A549 (cell line): Measurements from ENCODE around the gene SDF4. TPM values are rescaled to one million over a fixed set of nuclear protein-coding genes. Genes with fewer than 3 reads are reported as not detected.

Source experiments
- ATAC-seq, 2 experiments: fragments of 200-7000 bp in 1 of 2; fragments of >200 bp in 1 of 2; cut with Nextera tagmentation in 1 of 2; cut with Tn5 transposase in 1 of 2; 3 replicates each; pipeline versions ENCODE4 v1.8.0 to v1.9.1; 2018 to 2020; ENCODE audit warnings: mild to moderate bottlenecking in 1 of 2, moderate library complexity in 1 of 2
- CTCF ChIA-PET: fragments of 300-600 bp; sonication (Branson Sonifier 250); formaldehyde crosslinking; extraction: SDS; loops from one replicate; lab custom pipeline; 2021; ENCODE audit warnings: antibody characterized with exemption, inconsistent platforms; lab: Yijun Ruan, JAX
- POLR2A ChIA-PET: fragments of 350-600 bp; formaldehyde crosslinking; extraction: SDS; loops from one replicate; lab custom pipeline; 2021; ENCODE audit warnings: antibody characterized with exemption, inconsistent platforms; lab: Yijun Ruan, JAX
- DNase-seq, 2 experiments: peaks; one replicate each; pipeline versions ENCODE4 v3.0.0 to v3.0.0-alpha.2; 2011 to 2016; ENCODE audit warnings: low read depth in 1 of 2, low spot score in 1 of 2
- FAIRE-seq: peaks from 2 replicates; lab custom pipeline; 2011; peaks lifted over from hg19 to GRCh38; lab: Jason Lieb, UNC
- H3K27ac ChIP-seq, 2 experiments: fragments of >200 bp; sonication (Bioruptor Twin); formaldehyde crosslinking; 3 replicates each; pipeline ENCODE4 v1.5.1; 2016 to 2017
- H3K4me1 ChIP-seq: fragments of >200 bp; sonication (Bioruptor Twin); formaldehyde crosslinking; 3 replicates; pipeline ENCODE4 v1.6.1; 2016
- H3K4me2 ChIP-seq: fragments of >200 bp; sonication (Bioruptor Twin); formaldehyde crosslinking; 3 replicates; pipeline ENCODE4 v1.6.1; 2016
- H3K4me3 ChIP-seq: fragments of >200 bp; sonication (Bioruptor Twin); formaldehyde crosslinking; 3 replicates; pipeline ENCODE4 v1.5.1; 2016
- H3K9me3 ChIP-seq: fragments of >200 bp; sonication (Bioruptor Twin); formaldehyde crosslinking; 3 replicates; pipeline ENCODE4 v1.6.1; 2016
- CBX2 ChIP-seq: fragments of 200-600 bp; sonication (generic); IDR thresholded peaks from 2 replicates; pipeline ENCODE4 v1.6.1; 2016; ENCODE audit warnings: low read depth, mild to moderate bottlenecking, borderline replicate concordance
- CBX8 ChIP-seq: fragments of 200-600 bp; sonication (generic); IDR thresholded peaks from 2 replicates; pipeline ENCODE4 v1.6.1; 2016
- EHF ChIP-seq: fragments of 250-450 bp; sonication (Bioruptor Pico); IDR thresholded peaks from 2 replicates; pipeline ENCODE4 v1.5.0; 2020; ENCODE audit warnings: mild to moderate bottlenecking
- EP300 ChIP-seq, 2 experiments: fragments of >200 bp; sonication (Bioruptor Twin); formaldehyde crosslinking; IDR thresholded peaks; 2 replicates in 1 of 2; 3 replicates in 1 of 2; pipeline ENCODE4 v1.6.1; 2016 to 2017
- FOSL2 ChIP-seq, 2 experiments: fragments of 450-650 bp in 1 of 2; fragments of >200 bp in 1 of 2; sonication (Bioruptor Twin) in 1 of 2; formaldehyde crosslinking; IDR thresholded peaks; 2 replicates each; pipeline versions ENCODE4 v1.5.0 to v1.6.1; 2016 to 2020; ENCODE audit warnings: mild to moderate bottlenecking in 1 of 2, moderate library complexity in 1 of 2
- FOXS1 ChIP-seq: fragments of 250-450 bp; sonication (Bioruptor Pico); IDR thresholded peaks from 2 replicates; pipeline ENCODE4 v1.5.0; 2020; ENCODE audit warnings: mild to moderate bottlenecking, moderate library complexity
- HOXA7 ChIP-seq: fragments of 250-450 bp; sonication (Bioruptor Pico); IDR thresholded peaks from 2 replicates; pipeline ENCODE4 v1.5.0; 2020; ENCODE audit warnings: mild to moderate bottlenecking, moderate library complexity
- HOXB5 ChIP-seq: fragments of 250-450 bp; sonication (Bioruptor Pico); IDR thresholded peaks from 2 replicates; pipeline ENCODE4 v1.5.0; 2020; ENCODE audit warnings: mild to moderate bottlenecking, moderate library complexity
- KDM1A ChIP-seq: fragments of 200-600 bp; sonication (generic); IDR thresholded peaks from 2 replicates; pipeline ENCODE4 v1.6.1; 2016; ENCODE audit warnings: low read depth, mild to moderate bottlenecking
- KDM5A ChIP-seq: fragments of 200-600 bp; sonication (generic); IDR thresholded peaks from 2 replicates; pipeline ENCODE4 v1.6.1; 2016; ENCODE audit warnings: antibody characterized with exemption, mild to moderate bottlenecking
- NFE2L2 ChIP-seq: fragments of 150-350 bp; conservative IDR thresholded peaks from 2 replicates; pipeline ENCODE4 v1.6.1; 2014; ENCODE audit warnings: low read length
- NPAS2 ChIP-seq: fragments of 250-450 bp; sonication (Bioruptor Pico); IDR thresholded peaks from 2 replicates; pipeline ENCODE4 v1.8.0; 2022; ENCODE audit warnings: mild to moderate bottlenecking, moderate library complexity, borderline replicate concordance
- PHF8 ChIP-seq: fragments of 200-600 bp; sonication (generic); IDR thresholded peaks from 2 replicates; pipeline ENCODE4 v1.6.1; 2016; ENCODE audit warnings: low read depth, mild to moderate bottlenecking, antibody characterized with exemption, moderate library complexity, borderline replicate concordance
- RCOR1 ChIP-seq: fragments of 150-350 bp; IDR thresholded peaks from 2 replicates; pipeline ENCODE4 v1.6.1; 2014; ENCODE audit warnings: antibody characterized with exemption, low read length, low read depth
- SMC3 ChIP-seq: fragments of >200 bp; sonication (Bioruptor Twin); formaldehyde crosslinking; IDR thresholded peaks from 3 replicates; pipeline ENCODE4 v1.6.1; 2018; ENCODE audit warnings: inconsistent platforms
- TFCP2L1 ChIP-seq: fragments of 250-450 bp; sonication (Bioruptor Pico); IDR thresholded peaks from 2 replicates; pipeline ENCODE4 v1.5.0; 2021; ENCODE audit warnings: mild to moderate bottlenecking
- ZFP36 ChIP-seq: fragments of 450-650 bp; IDR thresholded peaks from 2 replicates; pipeline ENCODE4 v1.6.1; 2014; ENCODE audit warnings: borderline replicate concordance; ENCODE audit not compliant: partially characterized antibody
- WGBS: methylation state at CpG from one replicate; pipeline ENCODE4 v1.1.6; 2017; ENCODE audit errors: missing lambda C conversion rate; 5-methylcytosine and 5-hydroxymethylcytosine counted together
- polyA plus RNA-seq, 4 experiments: library from polyadenylated mRNA; depleted of rRNA in 3 of 4; stranded (reverse); fragments of >200 nt; fragmentation: RNase III in 1 of 4; extraction: RNeasy Plus Mini Kit Qiagen cat#74134 plus additional on column Dnase treatment in 1 of 4; gene quantifications; 2 replicates in 3 of 4; 3 replicates in 1 of 4; pipeline ENCODE4 v1.2.3, GENCODE V29; 2011 to 2017
- TF ChIP-seq, protein P1 (sequence below): fragments of 250-450 bp; sonication (Bioruptor Pico); IDR thresholded peaks from 2 replicates; pipeline ENCODE4 v1.5.0; 2020; ENCODE audit warnings: low read depth, mild to moderate bottlenecking, moderate library complexity
- TF ChIP-seq, protein P2 (sequence below): fragments of 450-650 bp; IDR thresholded peaks from 2 replicates; pipeline ENCODE4 v1.6.1; 2014; ENCODE audit warnings: antibody characterized with exemption
- TF ChIP-seq, protein P3 (sequence below): fragments of 200-600 bp; sonication (generic); IDR thresholded peaks from 2 replicates; pipeline ENCODE4 v1.6.1; 2016; ENCODE audit warnings: antibody characterized with exemption, mild to moderate bottlenecking, moderate library complexity
- TF ChIP-seq, protein P4 (sequence below): IDR thresholded peaks from 2 replicates; pipeline ENCODE4 v1.6.1; 2012; ENCODE audit warnings: low read depth, borderline replicate concordance
- TF ChIP-seq, protein P5 (sequence below): IDR thresholded peaks from 2 replicates; pipeline ENCODE4 v1.6.1; 2012

SDF4 gene
- polyA plus RNA-seq, 2 of the 4 experiments (the other 2 are of a cell fraction) = 58.3 to 97.4 TPM

DNA sequence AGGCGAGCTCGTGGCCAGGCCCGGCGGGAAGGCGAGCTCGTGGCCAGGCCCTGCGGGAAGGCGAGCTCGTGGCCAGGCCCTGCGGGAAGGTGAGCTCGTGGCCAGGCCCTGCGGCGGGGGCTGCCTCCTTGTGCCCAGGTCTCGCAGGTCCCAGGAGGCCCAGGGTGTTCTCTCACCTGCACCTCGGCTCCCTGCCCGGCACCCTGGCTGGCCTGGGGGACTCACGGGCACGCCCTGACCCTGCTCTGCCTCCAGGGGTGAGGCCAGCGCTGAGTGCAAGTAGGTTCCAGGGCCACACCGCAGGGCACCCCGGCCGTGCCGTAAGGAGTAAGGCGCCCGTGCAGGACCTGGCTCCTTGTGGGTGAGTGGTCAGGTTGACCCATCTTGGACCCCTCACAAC is 4.4 kb downstream of the SDF4 start:
- H3K4me2 ChIP-seq = no peak overlapping the region
- ATAC-seq = no peak
- ChIA-PET POLR2A (no interaction called here), CTCF (interaction anchor here (0.9 to 4.2 kb wide), 3 partner anchors 15 to 105 kb away, joined by 3 to 31 read pairs (median 4); no protein-coding TSS in a partner anchor)
- no peak overlapping the region for H3K4me3 ChIP-seq
- TF ChIP-seq, protein P1, sequence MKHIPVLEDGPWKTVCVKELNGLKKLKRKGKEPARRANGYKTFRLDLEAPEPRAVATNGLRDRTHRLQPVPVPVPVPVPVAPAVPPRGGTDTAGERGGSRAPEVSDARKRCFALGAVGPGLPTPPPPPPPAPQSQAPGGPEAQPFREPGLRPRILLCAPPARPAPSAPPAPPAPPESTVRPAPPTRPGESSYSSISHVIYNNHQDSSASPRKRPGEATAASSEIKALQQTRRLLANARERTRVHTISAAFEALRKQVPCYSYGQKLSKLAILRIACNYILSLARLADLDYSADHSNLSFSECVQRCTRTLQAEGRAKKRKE (CRISPR knock-in tag) = no peak
- TF ChIP-seq KDM1A = no peak
- TF ChIP-seq, protein P2, sequence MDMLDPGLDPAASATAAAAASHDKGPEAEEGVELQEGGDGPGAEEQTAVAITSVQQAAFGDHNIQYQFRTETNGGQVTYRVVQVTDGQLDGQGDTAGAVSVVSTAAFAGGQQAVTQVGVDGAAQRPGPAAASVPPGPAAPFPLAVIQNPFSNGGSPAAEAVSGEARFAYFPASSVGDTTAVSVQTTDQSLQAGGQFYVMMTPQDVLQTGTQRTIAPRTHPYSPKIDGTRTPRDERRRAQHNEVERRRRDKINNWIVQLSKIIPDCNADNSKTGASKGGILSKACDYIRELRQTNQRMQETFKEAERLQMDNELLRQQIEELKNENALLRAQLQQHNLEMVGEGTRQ = no peak
- TF ChIP-seq CBX8 = no peak
- TF ChIP-seq, all 56 proteins: peak for 0
- DNase-seq = no peak
- Histone ChIP-seq H3K9me3 (no peaks in the 10 kb centered on the region), H3K27ac (no peak overlapping the region), H3K4me1 (peaks cover 8% of the 10 kb centered on the region; the same call in 1 of the 3 replicates)
- FAIRE-seq = no peak
- no CpG with 5 or more reads among the region's 25 CpGs for WGBS

DNA sequence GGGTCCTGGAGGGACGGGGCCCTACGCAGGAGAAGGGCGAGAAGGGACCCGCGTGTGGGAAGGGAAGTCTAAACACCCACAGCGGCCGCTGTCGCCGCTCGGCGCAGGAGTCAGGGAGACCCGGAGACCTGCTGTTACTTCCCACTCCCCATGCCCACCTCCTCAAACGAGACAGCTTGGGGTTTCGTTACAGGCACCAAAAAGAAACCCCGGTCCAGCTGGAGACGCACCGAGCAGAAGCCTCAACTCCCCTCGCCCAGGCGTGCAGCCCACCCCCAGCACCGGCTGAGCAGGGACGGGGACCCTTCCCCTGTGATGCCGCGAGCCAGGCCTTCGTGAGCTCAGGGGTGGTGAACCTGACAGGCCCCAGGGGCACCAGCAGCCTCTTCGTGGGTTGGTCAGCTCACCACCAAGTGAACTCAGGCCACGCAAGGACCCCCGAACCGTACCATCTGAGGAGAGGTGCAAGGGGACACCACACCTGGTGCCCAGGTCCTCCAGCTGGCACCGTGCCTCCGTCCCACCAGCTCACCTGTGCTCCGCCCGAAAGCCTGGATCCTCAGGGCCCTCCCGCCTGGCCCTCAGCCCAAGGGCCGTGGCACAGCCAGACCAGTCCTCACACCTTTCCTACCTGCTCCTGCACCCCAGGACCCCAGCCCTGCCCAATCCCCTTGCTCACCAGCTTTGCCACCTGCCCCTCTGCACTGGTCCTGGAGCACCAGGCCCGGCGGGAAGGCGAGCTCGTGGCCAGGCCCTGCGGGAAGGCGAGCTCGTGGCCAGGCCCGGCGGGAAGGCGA is 5.0 kb downstream of the SDF4 start:
- no peak for TF ChIP-seq EP300 (IDR thresholded peaks at IDR 0.05)
- TF ChIP-seq, protein P3, sequence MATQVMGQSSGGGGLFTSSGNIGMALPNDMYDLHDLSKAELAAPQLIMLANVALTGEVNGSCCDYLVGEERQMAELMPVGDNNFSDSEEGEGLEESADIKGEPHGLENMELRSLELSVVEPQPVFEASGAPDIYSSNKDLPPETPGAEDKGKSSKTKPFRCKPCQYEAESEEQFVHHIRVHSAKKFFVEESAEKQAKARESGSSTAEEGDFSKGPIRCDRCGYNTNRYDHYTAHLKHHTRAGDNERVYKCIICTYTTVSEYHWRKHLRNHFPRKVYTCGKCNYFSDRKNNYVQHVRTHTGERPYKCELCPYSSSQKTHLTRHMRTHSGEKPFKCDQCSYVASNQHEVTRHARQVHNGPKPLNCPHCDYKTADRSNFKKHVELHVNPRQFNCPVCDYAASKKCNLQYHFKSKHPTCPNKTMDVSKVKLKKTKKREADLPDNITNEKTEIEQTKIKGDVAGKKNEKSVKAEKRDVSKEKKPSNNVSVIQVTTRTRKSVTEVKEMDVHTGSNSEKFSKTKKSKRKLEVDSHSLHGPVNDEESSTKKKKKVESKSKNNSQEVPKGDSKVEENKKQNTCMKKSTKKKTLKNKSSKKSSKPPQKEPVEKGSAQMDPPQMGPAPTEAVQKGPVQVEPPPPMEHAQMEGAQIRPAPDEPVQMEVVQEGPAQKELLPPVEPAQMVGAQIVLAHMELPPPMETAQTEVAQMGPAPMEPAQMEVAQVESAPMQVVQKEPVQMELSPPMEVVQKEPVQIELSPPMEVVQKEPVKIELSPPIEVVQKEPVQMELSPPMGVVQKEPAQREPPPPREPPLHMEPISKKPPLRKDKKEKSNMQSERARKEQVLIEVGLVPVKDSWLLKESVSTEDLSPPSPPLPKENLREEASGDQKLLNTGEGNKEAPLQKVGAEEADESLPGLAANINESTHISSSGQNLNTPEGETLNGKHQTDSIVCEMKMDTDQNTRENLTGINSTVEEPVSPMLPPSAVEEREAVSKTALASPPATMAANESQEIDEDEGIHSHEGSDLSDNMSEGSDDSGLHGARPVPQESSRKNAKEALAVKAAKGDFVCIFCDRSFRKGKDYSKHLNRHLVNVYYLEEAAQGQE = no peak
- no peak for TF ChIP-seq RCOR1
- no peak for TF ChIP-seq TFCP2L1 (CRISPR knock-in tag)
- no peak for TF ChIP-seq SMC3
- no peak for TF ChIP-seq ZFP36
- TF ChIP-seq KDM5A = no peak
- TF ChIP-seq HOXA7 (CRISPR knock-in tag) = no peak
- TF ChIP-seq PHF8 = no peak
- TF ChIP-seq, protein P1 (CRISPR knock-in tag) = no peak
- TF ChIP-seq CBX2 = no peak
- TF ChIP-seq, protein P4, sequence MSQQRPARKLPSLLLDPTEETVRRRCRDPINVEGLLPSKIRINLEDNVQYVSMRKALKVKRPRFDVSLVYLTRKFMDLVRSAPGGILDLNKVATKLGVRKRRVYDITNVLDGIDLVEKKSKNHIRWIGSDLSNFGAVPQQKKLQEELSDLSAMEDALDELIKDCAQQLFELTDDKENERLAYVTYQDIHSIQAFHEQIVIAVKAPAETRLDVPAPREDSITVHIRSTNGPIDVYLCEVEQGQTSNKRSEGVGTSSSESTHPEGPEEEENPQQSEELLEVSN = no peak
- TF ChIP-seq, protein P2 = no peak
- no peak for TF ChIP-seq FOXS1 (CRISPR knock-in tag)
- no peak for TF ChIP-seq EHF (CRISPR knock-in tag)
- TF ChIP-seq NFE2L2 = no peak
- no peak for TF ChIP-seq FOSL2 (IDR thresholded peaks at IDR 0.05)
- TF ChIP-seq FOSL2 (CRISPR knock-in tag; IDR thresholded peaks at IDR 0.05) = no peak
- TF ChIP-seq HOXB5 = no peak
- TF ChIP-seq, protein P5, sequence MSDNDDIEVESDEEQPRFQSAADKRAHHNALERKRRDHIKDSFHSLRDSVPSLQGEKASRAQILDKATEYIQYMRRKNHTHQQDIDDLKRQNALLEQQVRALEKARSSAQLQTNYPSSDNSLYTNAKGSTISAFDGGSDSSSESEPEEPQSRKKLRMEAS = no peak
- no peak for TF ChIP-seq NPAS2 (CRISPR knock-in tag)
- no peak for DNase-seq
- WGBS = 95% methylated on average over 13 of the region's 44 CpGs
- POLR2A ChIA-PET = no interaction called here
- H3K9me3 ChIP-seq = no peaks in the 10 kb centered on the region
- peaks cover 8% of the 10 kb centered on the region; the same call in 1 of the 3 replicates for H3K4me1 ChIP-seq
- no peak for ATAC-seq
- H3K4me3 ChIP-seq = no peak overlapping the region
- FAIRE-seq = no peak
- no peak overlapping the region for H3K4me2 ChIP-seq
- H3K27ac ChIP-seq = no peak overlapping the region
- CTCF ChIA-PET = interaction anchor here (0.9 to 4.2 kb wide), 4 partner anchors 14 to 108 kb away, joined by 3 to 31 read pairs (median 4); no protein-coding TSS in a partner anchor
